ENCODE data around the gene MED12L.

DNA sequence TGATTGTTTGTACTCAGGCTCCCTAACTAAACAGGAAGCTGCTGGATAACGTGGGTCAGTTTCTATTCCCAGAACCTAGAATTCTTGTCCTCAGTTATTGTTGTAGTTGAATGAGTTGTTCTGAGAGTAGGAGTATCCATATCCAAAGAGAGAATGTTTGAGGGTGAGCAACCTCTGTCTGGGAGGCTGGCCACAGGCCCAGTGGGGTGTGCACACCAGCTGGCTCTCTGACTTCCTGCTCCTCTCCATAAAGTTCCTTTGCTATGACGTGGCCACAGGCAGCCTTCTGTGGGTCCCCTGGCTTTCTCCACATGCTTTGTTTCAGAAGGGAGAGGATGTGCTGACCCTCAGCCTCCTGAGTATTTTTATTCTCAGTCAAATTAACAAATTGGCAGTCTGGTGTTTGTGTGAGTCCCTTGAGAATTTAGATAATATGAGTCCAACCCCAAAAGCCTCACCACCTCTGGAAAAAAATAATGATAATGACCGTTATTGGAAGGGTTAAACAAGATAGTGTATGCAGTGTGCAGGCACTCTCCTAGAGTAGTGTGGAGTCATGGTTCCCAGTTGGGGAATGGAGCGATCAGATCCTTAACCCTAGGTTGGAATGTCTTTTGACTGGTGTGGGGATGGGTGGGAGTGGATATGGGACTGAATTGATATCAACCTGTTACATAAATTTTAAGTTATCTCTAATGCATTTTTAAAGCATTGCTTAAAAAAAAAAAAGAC is 47.6 kb upstream of the MED12L start:
- TF ChIP-seq, protein P1, sequence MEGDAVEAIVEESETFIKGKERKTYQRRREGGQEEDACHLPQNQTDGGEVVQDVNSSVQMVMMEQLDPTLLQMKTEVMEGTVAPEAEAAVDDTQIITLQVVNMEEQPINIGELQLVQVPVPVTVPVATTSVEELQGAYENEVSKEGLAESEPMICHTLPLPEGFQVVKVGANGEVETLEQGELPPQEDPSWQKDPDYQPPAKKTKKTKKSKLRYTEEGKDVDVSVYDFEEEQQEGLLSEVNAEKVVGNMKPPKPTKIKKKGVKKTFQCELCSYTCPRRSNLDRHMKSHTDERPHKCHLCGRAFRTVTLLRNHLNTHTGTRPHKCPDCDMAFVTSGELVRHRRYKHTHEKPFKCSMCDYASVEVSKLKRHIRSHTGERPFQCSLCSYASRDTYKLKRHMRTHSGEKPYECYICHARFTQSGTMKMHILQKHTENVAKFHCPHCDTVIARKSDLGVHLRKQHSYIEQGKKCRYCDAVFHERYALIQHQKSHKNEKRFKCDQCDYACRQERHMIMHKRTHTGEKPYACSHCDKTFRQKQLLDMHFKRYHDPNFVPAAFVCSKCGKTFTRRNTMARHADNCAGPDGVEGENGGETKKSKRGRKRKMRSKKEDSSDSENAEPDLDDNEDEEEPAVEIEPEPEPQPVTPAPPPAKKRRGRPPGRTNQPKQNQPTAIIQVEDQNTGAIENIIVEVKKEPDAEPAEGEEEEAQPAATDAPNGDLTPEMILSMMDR (IDR thresholded peaks at IDR 0.05) = no peak
- TF ChIP-seq POLR2AphosphoS5 (IDR thresholded peaks at IDR 0.05) (no peak), POLR2A (IDR thresholded peaks at IDR 0.05) (no peak), EP300 (IDR thresholded peaks at IDR 0.05) (no peak)

Data from gastroesophageal sphincter (tissue), 3 donors.